IMR-90 (cell line): ENCODE data around the gene AXIN1. TPM values are rescaled to one million over a fixed set of nuclear protein-coding genes. Genes with fewer than 3 reads are reported as not detected.
A peak's percentile ranks its signal among the peaks of the same experiment; 100 is the strongest.

Experiments
- ATAC-seq: fragments of 200-7000 bp; cut with Tn5 transposase; 2 replicates; pipeline ENCODE4 v1.9.1; 2020; ENCODE audit warnings: low read depth, mild to moderate bottlenecking, moderate library complexity
- BruUV-seq: library from RNA; stranded (reverse); fragments of 400-500 nt; replicated peaks from 2 replicates; lab custom pipeline; 2021; lab: Mats Ljungman, UMichigan
- CTCF ChIA-PET: fragments of 300-600 bp; formaldehyde crosslinking; extraction: SDS; loops from one replicate; lab custom pipeline; 2021; ENCODE audit warnings: antibody characterized with exemption; lab: Yijun Ruan, JAX
- POLR2A ChIA-PET: fragments of 300-600 bp; sonication (Branson Sonifier 250); formaldehyde crosslinking; loops from one replicate; lab custom pipeline; 2022; ENCODE audit warnings: antibody characterized with exemption; ENCODE audit not compliant: unreplicated experiment; lab: Charles Lee
- DNase-seq: peaks from one replicate; pipeline ENCODE4 v3.0.0; 2013
- H2AFZ ChIP-seq: replicated peaks from 2 replicates; pipeline ENCODE3; 2013; ENCODE audit warnings: low read length, mild to moderate bottlenecking; ENCODE audit not compliant: poor library complexity
- H2AK5ac ChIP-seq: 2 replicates; pipeline ENCODE4 v1.6.1; 2013; ENCODE audit warnings: low read depth, low read length, inconsistent platforms
- H2AK9ac ChIP-seq: replicated peaks from 2 replicates; pipeline ENCODE3; 2013; ENCODE audit warnings: mild to moderate bottlenecking, low read depth, low read length, moderate library complexity; ENCODE audit not compliant: poor library complexity
- H2BK120ac ChIP-seq: 2 replicates; pipeline ENCODE4 v1.6.1; 2013; ENCODE audit warnings: low read depth, low read length, inconsistent platforms
- H2BK15ac ChIP-seq: 3 replicates; pipeline ENCODE4 v1.6.1; 2013; ENCODE audit warnings: low read depth, low read length, inconsistent platforms
- H2BK20ac ChIP-seq: 2 replicates; pipeline ENCODE4 v1.6.1; 2013; ENCODE audit warnings: low read depth, mild to moderate bottlenecking, inconsistent platforms, low read length, moderate library complexity
- H2BK5ac ChIP-seq: 2 replicates; pipeline ENCODE4 v1.6.1; 2013; ENCODE audit warnings: mild to moderate bottlenecking, low read depth, low read length, inconsistent platforms; ENCODE audit not compliant: poor library complexity, severe bottlenecking
- H3K14ac ChIP-seq: replicated peaks from 2 replicates; pipeline ENCODE4 v1.6.1; 2013; ENCODE audit warnings: low read depth, low read length, inconsistent platforms
- H3K18ac ChIP-seq: 2 replicates; pipeline ENCODE4 v1.6.1; 2013; ENCODE audit warnings: low read depth, low read length, control low read depth
- H3K23ac ChIP-seq: 2 replicates; pipeline ENCODE4 v1.6.1; 2013; ENCODE audit warnings: low read depth, low read length, inconsistent platforms
- H3K27ac ChIP-seq: 2 replicates; pipeline ENCODE4 v1.5.1; 2013; ENCODE audit warnings: mild to moderate bottlenecking, control low read depth, low read length; ENCODE audit not compliant: insufficient read depth
- H3K27me3 ChIP-seq: 2 replicates; pipeline ENCODE4 v1.6.1; 2013; ENCODE audit warnings: low read length; ENCODE audit not compliant: control insufficient read depth, insufficient read depth
- H3K36me3 ChIP-seq: 2 replicates; pipeline ENCODE4 v1.6.1; 2013; ENCODE audit warnings: low read length, mixed read lengths; ENCODE audit not compliant: control insufficient read depth, insufficient read depth
- H3K4ac ChIP-seq: 2 replicates; pipeline ENCODE4 v1.6.1; 2013; ENCODE audit warnings: low read depth, low read length, inconsistent platforms
- H3K4me1 ChIP-seq: 2 replicates; pipeline ENCODE4 v1.6.1; 2013; ENCODE audit warnings: low read length, mixed read lengths; ENCODE audit not compliant: control insufficient read depth, insufficient read depth
- H3K4me2 ChIP-seq: 2 replicates; pipeline ENCODE4 v1.6.1; 2013; ENCODE audit warnings: low read depth, mild to moderate bottlenecking, control low read depth, low read length, moderate library complexity
- H3K4me3 ChIP-seq: 2 replicates; pipeline ENCODE4 v1.5.1; 2013; ENCODE audit warnings: low read depth, mild to moderate bottlenecking, control low read depth, low read length, moderate library complexity; ENCODE audit not compliant: insufficient read depth
- H3K56ac ChIP-seq: 2 replicates; pipeline ENCODE4 v1.6.1; 2013; ENCODE audit warnings: low read length, inconsistent platforms; ENCODE audit not compliant: insufficient read depth; ENCODE audit errors: extremely low read depth
- H3K79me1 ChIP-seq, 2 experiments: 2 replicates each; pipeline ENCODE4 v1.6.1; 2013; ENCODE audit warnings: low read length in 2 of 2, inconsistent platforms in 1 of 2, low read depth in 1 of 2
- H3K9ac ChIP-seq: 2 replicates; pipeline ENCODE4 v1.6.1; 2013; ENCODE audit warnings: low read depth, low read length, control low read depth
- H3K9me1 ChIP-seq: 2 replicates; pipeline ENCODE4 v1.6.1; 2013; ENCODE audit warnings: low read length, inconsistent platforms; ENCODE audit not compliant: insufficient read depth
- H3K9me3 ChIP-seq: 2 replicates; pipeline ENCODE4 v1.6.1; 2013; ENCODE audit warnings: low read length; ENCODE audit not compliant: control insufficient read depth, insufficient read depth
- H4K20me1 ChIP-seq: 2 replicates; pipeline ENCODE4 v1.6.1; 2013; ENCODE audit warnings: low read length, inconsistent platforms; ENCODE audit not compliant: insufficient read depth
- H4K5ac ChIP-seq: 2 replicates; pipeline ENCODE4 v1.6.1; 2013; ENCODE audit warnings: mild to moderate bottlenecking, low read depth, low read length, control low read depth
- H4K8ac ChIP-seq, 2 experiments: 2 replicates each; pipeline ENCODE4 v1.6.1; 2013; ENCODE audit warnings: low read depth in 2 of 2, low read length in 2 of 2, control low read depth in 1 of 2, inconsistent platforms in 1 of 2
- H4K91ac ChIP-seq: 2 replicates; pipeline ENCODE4 v1.6.1; 2013; ENCODE audit warnings: low read depth, low read length, inconsistent platforms; ENCODE audit not compliant: insufficient read depth
- CEBPB ChIP-seq: IDR thresholded peaks from 2 replicates; pipeline ENCODE4 v1.6.1; 2012; ENCODE audit warnings: low read depth, low read length, improper control_type of control experiment
- MXI1 ChIP-seq: IDR thresholded peaks from 2 replicates; pipeline ENCODE4 v1.6.1; 2012; ENCODE audit warnings: low read depth, mild to moderate bottlenecking, low read length, moderate library complexity, borderline replicate concordance
- NFE2L2 ChIP-seq: fragments of 150-350 bp; IDR thresholded peaks from 2 replicates; pipeline ENCODE4 v1.6.1; 2016; ENCODE audit warnings: low read depth, mild to moderate bottlenecking, low read length
- POLR2A ChIP-seq: IDR thresholded peaks from 2 replicates; pipeline ENCODE4 v1.6.1; 2012; ENCODE audit warnings: mild to moderate bottlenecking, low read depth, low read length
- RAD21 ChIP-seq: IDR thresholded peaks from 2 replicates; pipeline ENCODE4 v1.6.1; 2012; ENCODE audit warnings: low read length, improper control_type of control experiment
- RCOR1 ChIP-seq: IDR thresholded peaks from 2 replicates; pipeline ENCODE4 v1.6.1; 2012; ENCODE audit warnings: mild to moderate bottlenecking, low read length, improper control_type of control experiment; ENCODE audit not compliant: insufficient replicate concordance
- RFX5 ChIP-seq: IDR thresholded peaks from 2 replicates; pipeline ENCODE4 v1.8.0; 2012; ENCODE audit warnings: low read depth, mild to moderate bottlenecking, low read length, moderate library complexity
- USF2 ChIP-seq: fragments of 150-350 bp; IDR thresholded peaks from 2 replicates; pipeline ENCODE4 v1.6.1; 2017; ENCODE audit warnings: mild to moderate bottlenecking, antibody characterized with exemption, low read length, low read depth
- WGBS, 2 experiments: methylation state at CpG; one replicate each; pipeline versions ENCODE4 v1.1.5 to v1.1.7; 2013; ENCODE audit warnings: missing lambda C conversion rate in 2 of 2; ENCODE audit not compliant: insufficient read length in 1 of 2; ENCODE audit errors: extremely low coverage in 2 of 2; 5-methylcytosine and 5-hydroxymethylcytosine counted together
- dilution Hi-C: fragments of 300-500 bp; cut with HindIII; formaldehyde crosslinking; loops from one replicate; pipeline ENCODE4 v1.14.3; 2018; ENCODE audit warnings: low sequenced_read_pairs; ENCODE audit not compliant: unreplicated experiment
- in situ Hi-C: fragments of 300-500 bp; cut with MboI; formaldehyde crosslinking; loops from 3 replicates; pipeline ENCODE4 v1.14.3; 2019; ENCODE audit warnings: low sequenced_read_pairs, inconsistent platforms, mixed read lengths
- intact Hi-C: fragments of 100-400 bp; cut with micrococcal nuclease; formaldehyde crosslinking; loops from 2 replicates; pipeline ENCODE4 v1.10.0; 2022
- polyA plus RNA-seq, 3 experiments: library from polyadenylated mRNA; depleted of rRNA; stranded (reverse); fragments of >200 nt; gene quantifications; 2 replicates each; pipeline ENCODE4 v1.2.3, GENCODE V29; 2012; ENCODE audit warnings: low replicate concordance in 1 of 3
- total RNA-seq: library from RNA; depleted of rRNA; stranded (reverse); fragments of >200 nt; gene quantifications from 2 replicates; pipeline ENCODE4 v1.2.3, GENCODE V29; 2012
- TF ChIP-seq, protein P1 (sequence below): conservative IDR thresholded peaks from 2 replicates; pipeline ENCODE4 v1.5.1; 2012; ENCODE audit warnings: mild to moderate bottlenecking, low read depth, low read length, improper control_type of control experiment

The AXIN1 gene
- total and polyA plus RNA-seq, 2 of the 4 experiments (the other 2 are of a cell fraction) = 10.9 to 14.2 TPM

DNA sequence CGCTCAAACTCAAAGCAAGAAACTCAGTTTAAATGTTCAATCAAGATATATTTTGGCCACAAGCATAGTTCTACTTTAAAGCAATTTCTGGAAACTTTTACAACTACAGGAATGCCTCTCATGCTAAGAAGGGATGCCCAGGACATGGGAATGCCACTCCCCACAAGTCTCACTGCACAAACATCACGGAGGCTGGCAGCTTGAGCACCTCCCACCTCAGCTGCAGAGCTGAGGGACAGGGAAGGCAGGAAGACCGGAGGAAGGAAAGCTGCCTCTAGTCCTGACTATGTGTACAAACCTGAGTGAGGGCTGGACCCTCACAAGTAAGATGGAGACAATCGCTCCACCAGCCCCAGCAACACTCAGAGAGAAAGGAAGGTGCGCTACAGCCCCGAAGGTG is 5.3 kb downstream of the AXIN1 start:
- Histone ChIP-seq H2BK20ac (no peak overlapping the region), H3K36me3 (peaks cover 21% of the 10 kb centered on the region), H2AK5ac (no peak overlapping the region), H3K4me2 (no peak overlapping the region), H3K27ac (no peak overlapping the region), H2BK5ac (no peak overlapping the region), H3K14ac (no peak overlapping the region), H2BK15ac (no peak overlapping the region), H3K9ac (no peak overlapping the region), H3K4ac (no peak overlapping the region), H3K79me1 (peaks cover 57 to 92% of the 10 kb centered on the region in 2 experiments), H3K18ac (no peak overlapping the region), H4K5ac (no peak overlapping the region), H2AK9ac (peak overlapping the region; percentile 15), H2AFZ (no peak overlapping the region), H3K9me1 (peaks cover 12% of the 10 kb centered on the region), H4K91ac (no peak overlapping the region), H3K4me3 (no peak overlapping the region), H3K56ac (no peak overlapping the region), H4K8ac (no peak overlapping the region), H3K4me1 (peaks cover 7% of the 10 kb centered on the region), H2BK120ac (no peak overlapping the region), H4K20me1 (peaks cover 65% of the 10 kb centered on the region), H3K9me3 (no peaks in the 10 kb centered on the region), H3K27me3 (no peaks in the 10 kb centered on the region), H3K23ac (no peak overlapping the region)
- 87% methylated on average over 3 of the region's 6 CpGs; no CpG with 5 or more reads in 1 of the 2 experiments for WGBS, 2 experiments
- intact Hi-C loops = no loop called here
- dilution Hi-C loops = no loop called here
- in situ Hi-C loops = no loop called here
- no TSS peak for BruUV-seq
- ChIA-PET CTCF (no interaction called here), POLR2A (no interaction called here)
- no peak for DNase-seq
- ATAC-seq = no peak
- no peak for TF ChIP-seq RAD21
- no peak for TF ChIP-seq USF2
- TF ChIP-seq NFE2L2 = no peak
- TF ChIP-seq RCOR1 = no peak
- no peak for TF ChIP-seq CEBPB
- TF ChIP-seq, protein P1, sequence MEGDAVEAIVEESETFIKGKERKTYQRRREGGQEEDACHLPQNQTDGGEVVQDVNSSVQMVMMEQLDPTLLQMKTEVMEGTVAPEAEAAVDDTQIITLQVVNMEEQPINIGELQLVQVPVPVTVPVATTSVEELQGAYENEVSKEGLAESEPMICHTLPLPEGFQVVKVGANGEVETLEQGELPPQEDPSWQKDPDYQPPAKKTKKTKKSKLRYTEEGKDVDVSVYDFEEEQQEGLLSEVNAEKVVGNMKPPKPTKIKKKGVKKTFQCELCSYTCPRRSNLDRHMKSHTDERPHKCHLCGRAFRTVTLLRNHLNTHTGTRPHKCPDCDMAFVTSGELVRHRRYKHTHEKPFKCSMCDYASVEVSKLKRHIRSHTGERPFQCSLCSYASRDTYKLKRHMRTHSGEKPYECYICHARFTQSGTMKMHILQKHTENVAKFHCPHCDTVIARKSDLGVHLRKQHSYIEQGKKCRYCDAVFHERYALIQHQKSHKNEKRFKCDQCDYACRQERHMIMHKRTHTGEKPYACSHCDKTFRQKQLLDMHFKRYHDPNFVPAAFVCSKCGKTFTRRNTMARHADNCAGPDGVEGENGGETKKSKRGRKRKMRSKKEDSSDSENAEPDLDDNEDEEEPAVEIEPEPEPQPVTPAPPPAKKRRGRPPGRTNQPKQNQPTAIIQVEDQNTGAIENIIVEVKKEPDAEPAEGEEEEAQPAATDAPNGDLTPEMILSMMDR = no peak
- TF ChIP-seq MXI1 = no peak
- TF ChIP-seq RFX5 = no peak
- no peak for TF ChIP-seq POLR2A
